K562 (cell line): ENCODE measurements around the gene FMC1. TPM values are rescaled to one million over a fixed set of nuclear protein-coding genes. Genes with fewer than 3 reads are reported as not detected.
A peak's percentile ranks its signal among the peaks of the same experiment; 100 is the strongest.

Experiments
- BDP1 ChIP-seq: IDR thresholded peaks from 3 replicates; pipeline ENCODE4 v1.6.1; 2011; ENCODE audit not compliant: insufficient read length, insufficient read depth
- CHD4 ChIP-seq: fragments of 200-600 bp; sonication (generic); IDR thresholded peaks from 3 replicates; pipeline ENCODE4 v1.6.1; 2012; ENCODE audit warnings: low read depth, mild to moderate bottlenecking, mixed read lengths, low read length, inconsistent platforms; ENCODE audit not compliant: insufficient read depth, insufficient replicate concordance, poor library complexity, severe bottlenecking
- CTCFL ChIP-seq: IDR thresholded peaks from 2 replicates; pipeline ENCODE4 v1.6.1; 2011; ENCODE audit warnings: borderline replicate concordance, low read depth, mild to moderate bottlenecking, moderate library complexity, low read length; ENCODE audit not compliant: insufficient read depth, poor library complexity, severe bottlenecking
- KAT8 ChIP-seq: fragments of 450-650 bp; IDR thresholded peaks from 2 replicates; pipeline ENCODE4 v1.6.1; 2016; ENCODE audit warnings: low read depth, mild to moderate bottlenecking
- KHSRP ChIP-seq: fragments of 450-650 bp; IDR thresholded peaks from 2 replicates; pipeline ENCODE4 v1.6.1; 2017
- LARP7 ChIP-seq: fragments of 450-650 bp; IDR thresholded peaks from 2 replicates; pipeline ENCODE4 v1.6.1; 2016
- MAFG ChIP-seq: fragments of 450-650 bp; conservative IDR thresholded peaks from 2 replicates; pipeline ENCODE4 v1.6.1; 2016; ENCODE audit warnings: missing genetic modification characterization, missing compliant biosample characterization
- NBN ChIP-seq: fragments of 450-650 bp; IDR thresholded peaks from 2 replicates; pipeline ENCODE4 v1.6.1; 2016; ENCODE audit warnings: low read depth, mild to moderate bottlenecking
- RBBP5 ChIP-seq: fragments of 200-600 bp; sonication (generic); IDR thresholded peaks from 2 replicates; pipeline ENCODE4 v1.6.1; 2012; ENCODE audit warnings: borderline replicate concordance, mild to moderate bottlenecking, low read length, control low read depth, inconsistent platforms; ENCODE audit not compliant: insufficient read depth, poor library complexity, severe bottlenecking
- RHOXF2B ChIP-seq: fragments of 250-450 bp; sonication (Bioruptor Pico); conservative IDR thresholded peaks from 2 replicates; pipeline ENCODE4 v1.5.1; 2021
- STAT5A ChIP-seq: IDR thresholded peaks from 2 replicates; pipeline ENCODE4 v1.6.1; 2012; ENCODE audit warnings: low read length, inconsistent platforms, borderline replicate concordance
- ZKSCAN3 ChIP-seq: fragments of 250-450 bp; sonication (Bioruptor Pico); IDR thresholded peaks from 2 replicates; pipeline ENCODE4 v1.4.0; 2020
- ZNF121 ChIP-seq: sonication (generic); formaldehyde crosslinking; conservative IDR thresholded peaks from 2 replicates; pipeline ENCODE4 v1.8.0; 2022; ENCODE audit warnings: missing genetic modification reagents
- ZNF282 ChIP-seq: sonication (generic); formaldehyde crosslinking; IDR thresholded peaks from 2 replicates; pipeline ENCODE4 v1.8.1; 2023; ENCODE audit warnings: missing genetic modification reagents
- ZNF407 ChIP-seq: fragments of 450-650 bp; IDR thresholded peaks from 2 replicates; pipeline ENCODE4 v1.6.1; 2016; ENCODE audit warnings: low read depth
- polyA plus RNA-seq, 8 experiments: library from polyadenylated mRNA; depleted of rRNA in 4 of 8; stranded (reverse) in 5 of 8; unstranded in 3 of 8; fragments of >200 nt; fragmentation: Nextera tagmentation in 2 of 8; fragmentation: Illumina TruSeq in 1 of 8; extraction: Ambion mirVana in 2 of 8; extraction: Trizol in 1 of 8; gene quantifications; 2 replicates each; pipeline versions ENCODE4 v1.2.1 to v1.2.3, GENCODE V29; 2011 to 2014; ENCODE audit warnings: inconsistent platforms in 1 of 8, missing spikeins in 1 of 8
- total RNA-seq, 7 experiments: library from RNA; depleted of rRNA in 6 of 7; stranded (reverse); fragments of >200 nt in 6 of 7; fragmentation: Illumina TruSeq in 2 of 7; extraction: Trizol in 2 of 7; gene quantifications; 2 replicates each; pipeline versions ENCODE4 v1.2.1 to v1.2.3, GENCODE V29; 2011 to 2021; ENCODE audit warnings: low replicate concordance in 1 of 7
- TF ChIP-seq, protein P1 (sequence below): fragments of 450-650 bp; formaldehyde crosslinking; conservative IDR thresholded peaks from 2 replicates; pipeline ENCODE4 v1.4.0; 2022; ENCODE audit warnings: mild to moderate bottlenecking, missing genetic modification characterization

The FMC1 gene
- total and polyA plus RNA-seq, 9 of the 15 experiments (the other 6 are each of a cell fraction or from before 2014, with no cell fraction given) = 14.0 to 116 (median 29.0) TPM

DNA sequence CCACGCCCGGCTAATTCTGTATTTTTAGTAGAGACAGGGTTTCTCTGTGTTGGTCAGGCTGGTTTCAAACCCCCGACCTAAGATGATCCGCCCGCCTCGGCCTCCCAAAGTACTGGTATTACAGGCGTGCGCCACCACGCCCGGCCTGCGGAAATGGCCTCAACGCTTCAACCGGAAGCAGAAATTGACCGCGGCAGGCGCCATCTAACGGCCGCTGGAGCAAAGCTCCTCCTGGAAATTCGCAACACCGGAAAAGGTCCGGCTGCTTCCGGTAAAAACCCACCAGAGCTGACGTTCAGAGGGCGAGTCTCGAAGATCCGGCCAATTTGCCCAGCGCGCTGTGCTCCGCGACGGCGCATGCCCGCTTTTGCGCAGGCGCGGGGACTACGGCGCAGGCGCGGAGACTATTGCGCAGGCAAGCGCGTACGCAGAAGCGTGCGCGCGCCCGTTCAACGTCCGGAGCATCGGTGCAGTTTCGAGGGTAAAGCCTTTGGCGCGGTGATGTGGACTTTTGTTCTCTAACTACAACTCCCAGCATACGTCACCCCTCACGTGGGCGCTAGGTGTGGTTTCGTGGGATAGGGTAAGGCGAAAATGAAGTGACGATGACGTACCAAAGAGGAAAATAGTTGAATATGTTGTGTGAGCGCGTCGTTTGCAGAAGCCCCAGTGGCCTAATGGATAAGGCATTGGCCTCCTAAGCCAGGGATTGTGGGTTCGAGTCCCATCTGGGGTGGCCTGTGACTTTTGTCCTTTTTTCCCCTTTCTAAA is 915 bp upstream of the FMC1 start (continued):
- peak; percentile 100 for TF ChIP-seq RBBP5
- no peak for TF ChIP-seq ZKSCAN3
- no peak for TF ChIP-seq MAFG (tag)
- peak; percentile 77 for TF ChIP-seq NBN
- TF ChIP-seq CTCFL = peak; percentile 99
- peak; percentile 92 for TF ChIP-seq RHOXF2B (CRISPR knock-in tag)
- peak; percentile 82 for TF ChIP-seq ZNF407
- no peak for TF ChIP-seq CHD4
- TF ChIP-seq STAT5A = peak; percentile 71
- peak; percentile 77 for TF ChIP-seq ZNF121 (CRISPR knock-in tag)
- TF ChIP-seq KHSRP = peak; percentile 73
- TF ChIP-seq KAT8 = no peak
- peak; percentile 100 for TF ChIP-seq BDP1
- TF ChIP-seq LARP7 = peak; percentile 91; the same call in 1 of the 2 replicates
- TF ChIP-seq, protein P1, sequence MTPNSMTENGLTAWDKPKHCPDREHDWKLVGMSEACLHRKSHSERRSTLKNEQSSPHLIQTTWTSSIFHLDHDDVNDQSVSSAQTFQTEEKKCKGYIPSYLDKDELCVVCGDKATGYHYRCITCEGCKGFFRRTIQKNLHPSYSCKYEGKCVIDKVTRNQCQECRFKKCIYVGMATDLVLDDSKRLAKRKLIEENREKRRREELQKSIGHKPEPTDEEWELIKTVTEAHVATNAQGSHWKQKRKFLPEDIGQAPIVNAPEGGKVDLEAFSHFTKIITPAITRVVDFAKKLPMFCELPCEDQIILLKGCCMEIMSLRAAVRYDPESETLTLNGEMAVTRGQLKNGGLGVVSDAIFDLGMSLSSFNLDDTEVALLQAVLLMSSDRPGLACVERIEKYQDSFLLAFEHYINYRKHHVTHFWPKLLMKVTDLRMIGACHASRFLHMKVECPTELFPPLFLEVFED (CRISPR knock-in tag) = peak; percentile 93
- no peak for TF ChIP-seq ZNF282 (CRISPR knock-in tag)
